GM11168 (cell line): Measurements from ENCODE around the gene LYST.
"Not testable (repeated sequence)": the region's sequence is repeated elsewhere in the genome, so short reads cannot be mapped to it uniquely, and the experiment has no call there.

Experiments used
- in situ Hi-C: fragments of 300-500 bp; cut with MboI; formaldehyde crosslinking; loops from one replicate; pipeline ENCODE4 v1.12.0; 2022; ENCODE audit warnings: low sequenced_read_pairs; ENCODE audit not compliant: unreplicated experiment

LYST gene

GRCh38 chr1:235864469-235864868, 2.2 kb downstream of the LYST start:
- in situ Hi-C loops = loop anchor here (5.0 kb wide), 1 partner anchor 103 kb away; no protein-coding TSS in a partner anchor

GRCh38 chr1:235863699-235864093, 3.0 kb downstream of the LYST start:
- in situ Hi-C loops = loop anchor here (5.0 kb wide), 1 partner anchor 104 kb away; no protein-coding TSS in a partner anchor

GRCh38 chr1:235861857-235862256, 4.8 kb downstream of the LYST start:
- in situ Hi-C loops = loop anchor here (5.0 kb wide), 1 partner anchor 105 kb away; no protein-coding TSS in a partner anchor

- in situ Hi-C loops = loop anchor here (5.0 kb wide), 1 partner anchor 106 kb away; no protein-coding TSS in a partner anchor
Measured at GRCh38 chr1:235860829-235861228, 5.9 kb downstream of the LYST start.

- in situ Hi-C loops = loop anchor here (5.0 kb wide), 1 partner anchor 108 kb away; no protein-coding TSS in a partner anchor
Measured at GRCh38 chr1:235859789-235860188, 6.9 kb downstream of the LYST start.

- in situ Hi-C loops = no loop called here
Measured at GRCh38 chr1:235858766-235859165, 7.9 kb downstream of the LYST start.

GRCh38 chr1:235857756-235858155, 8.9 kb downstream of the LYST start:
- in situ Hi-C loops = no loop called here

- in situ Hi-C loops = no loop called here
Measured at GRCh38 chr1:235855811-235856429, 10.8 kb downstream of the LYST start.

GRCh38 chr1:235854347-235854746, 12.4 kb downstream of the LYST start:
- in situ Hi-C loops = no loop called here

GRCh38 chr1:235853653-235854052, 13.1 kb downstream of the LYST start:
- in situ Hi-C loops = no loop called here

- in situ Hi-C loops = no loop called here
Measured at GRCh38 chr1:235852887-235853286, 13.8 kb downstream of the LYST start.

- in situ Hi-C loops = no loop called here
Measured at GRCh38 chr1:235851939-235852338, 14.8 kb downstream of the LYST start.

GRCh38 chr1:235848251-235848650, 18.5 kb downstream of the LYST start:
- in situ Hi-C loops = not testable (repeated sequence)

- in situ Hi-C loops = not testable (repeated sequence)
Measured at GRCh38 chr1:235845656-235846107, 21.0 kb downstream of the LYST start.

GRCh38 chr1:235844776-235845175, 21.9 kb downstream of the LYST start:
- in situ Hi-C loops = no loop called here

GRCh38 chr1:235843461-235843961, 23.2 kb downstream of the LYST start:
- in situ Hi-C loops = no loop called here

- in situ Hi-C loops = no loop called here
Measured at GRCh38 chr1:235841938-235842545, 24.7 kb downstream of the LYST start.

GRCh38 chr1:235838021-235838420, 28.7 kb downstream of the LYST start:
- in situ Hi-C loops = no loop called here

GRCh38 chr1:235835226-235835625, 31.5 kb downstream of the LYST start:
- in situ Hi-C loops = no loop called here

- in situ Hi-C loops = no loop called here
Measured at GRCh38 chr1:235834620-235835019, 32.1 kb downstream of the LYST start.

- in situ Hi-C loops = no loop called here
Measured at GRCh38 chr1:235832011-235832410, 34.7 kb downstream of the LYST start.

GRCh38 chr1:235831148-235831547, 35.6 kb downstream of the LYST start:
- in situ Hi-C loops = no loop called here
